HCT116 (cell line): ENCODE data around the gene C19orf44.
"Not testable (repeated sequence)": the region's sequence is repeated elsewhere in the genome, so short reads cannot be mapped to it uniquely, and the experiment has no call there.

Experiments
- CBX3 ChIP-seq: IDR thresholded peaks from 2 replicates; pipeline ENCODE4 v1.6.1; 2012; ENCODE audit warnings: low read depth
- EGR1 ChIP-seq: IDR thresholded peaks from 2 replicates; pipeline ENCODE4 v1.6.1; 2012; ENCODE audit warnings: low read depth
- POLR2A ChIP-seq: IDR thresholded peaks from 2 replicates; pipeline ENCODE4 v1.7.0; 2011; ENCODE audit warnings: borderline replicate concordance; ENCODE audit not compliant: insufficient read depth, insufficient read length; ENCODE audit errors: extremely low read depth
- TF ChIP-seq, protein P1 (sequence below): IDR thresholded peaks from 2 replicates; pipeline ENCODE4 v1.6.1; 2012; ENCODE audit warnings: low read depth

DNA sequence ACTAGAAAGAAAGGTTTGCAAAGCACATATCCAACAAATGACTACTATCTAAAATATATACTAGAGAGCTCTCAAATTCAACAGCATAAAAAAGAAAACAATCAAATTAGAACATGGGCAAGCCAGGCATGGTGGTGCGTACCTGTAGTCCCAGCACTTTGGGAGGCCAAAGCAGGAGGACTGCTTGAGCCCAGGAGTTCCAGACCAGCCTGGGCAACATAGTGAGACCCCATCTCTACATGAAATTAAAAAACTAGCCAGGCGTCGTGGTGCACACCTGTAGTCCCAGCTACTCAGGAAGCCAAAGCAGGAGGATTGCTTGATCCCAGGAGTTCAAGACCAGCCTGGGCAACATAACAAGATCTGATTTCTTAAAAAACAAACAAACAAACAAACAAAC is 47.3 kb upstream of the C19orf44 start:
- not testable (repeated sequence) for TF ChIP-seq EGR1, CBX3, POLR2A
- TF ChIP-seq, protein P1, sequence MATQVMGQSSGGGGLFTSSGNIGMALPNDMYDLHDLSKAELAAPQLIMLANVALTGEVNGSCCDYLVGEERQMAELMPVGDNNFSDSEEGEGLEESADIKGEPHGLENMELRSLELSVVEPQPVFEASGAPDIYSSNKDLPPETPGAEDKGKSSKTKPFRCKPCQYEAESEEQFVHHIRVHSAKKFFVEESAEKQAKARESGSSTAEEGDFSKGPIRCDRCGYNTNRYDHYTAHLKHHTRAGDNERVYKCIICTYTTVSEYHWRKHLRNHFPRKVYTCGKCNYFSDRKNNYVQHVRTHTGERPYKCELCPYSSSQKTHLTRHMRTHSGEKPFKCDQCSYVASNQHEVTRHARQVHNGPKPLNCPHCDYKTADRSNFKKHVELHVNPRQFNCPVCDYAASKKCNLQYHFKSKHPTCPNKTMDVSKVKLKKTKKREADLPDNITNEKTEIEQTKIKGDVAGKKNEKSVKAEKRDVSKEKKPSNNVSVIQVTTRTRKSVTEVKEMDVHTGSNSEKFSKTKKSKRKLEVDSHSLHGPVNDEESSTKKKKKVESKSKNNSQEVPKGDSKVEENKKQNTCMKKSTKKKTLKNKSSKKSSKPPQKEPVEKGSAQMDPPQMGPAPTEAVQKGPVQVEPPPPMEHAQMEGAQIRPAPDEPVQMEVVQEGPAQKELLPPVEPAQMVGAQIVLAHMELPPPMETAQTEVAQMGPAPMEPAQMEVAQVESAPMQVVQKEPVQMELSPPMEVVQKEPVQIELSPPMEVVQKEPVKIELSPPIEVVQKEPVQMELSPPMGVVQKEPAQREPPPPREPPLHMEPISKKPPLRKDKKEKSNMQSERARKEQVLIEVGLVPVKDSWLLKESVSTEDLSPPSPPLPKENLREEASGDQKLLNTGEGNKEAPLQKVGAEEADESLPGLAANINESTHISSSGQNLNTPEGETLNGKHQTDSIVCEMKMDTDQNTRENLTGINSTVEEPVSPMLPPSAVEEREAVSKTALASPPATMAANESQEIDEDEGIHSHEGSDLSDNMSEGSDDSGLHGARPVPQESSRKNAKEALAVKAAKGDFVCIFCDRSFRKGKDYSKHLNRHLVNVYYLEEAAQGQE, result not testable (repeated sequence)
